Type B pancreatic cell (in vitro differentiated cells): ENCODE results near the gene C6orf141. TPM values are rescaled to one million over a fixed set of nuclear protein-coding genes. Genes with fewer than 3 reads are reported as not detected.

Experiments
- DNase-seq: peaks from one replicate; pipeline ENCODE4 v3.0.0; 2021; ENCODE audit warnings: mixed read lengths; ENCODE audit not compliant: unreplicated experiment; ENCODE audit errors: extremely low spot score
- H3K27ac Mint-ChIP-seq: 2 replicates; pipeline ENCODE4 v1.8.0; 2021; ENCODE audit warnings: mild to moderate bottlenecking, mixed read lengths
- H3K27me3 Mint-ChIP-seq: 2 replicates; pipeline ENCODE4 v1.8.0; 2021; ENCODE audit warnings: mixed read lengths
- H3K36me3 Mint-ChIP-seq: 2 replicates; pipeline ENCODE4 v1.8.0; 2021; ENCODE audit warnings: mixed read lengths
- H3K4me1 Mint-ChIP-seq: one replicate; pipeline ENCODE4 v1.8.0; 2021; ENCODE audit warnings: mixed read lengths; ENCODE audit not compliant: unreplicated experiment
- H3K4me3 Mint-ChIP-seq: 2 replicates; pipeline ENCODE4 v1.8.0; 2021; ENCODE audit warnings: mild to moderate bottlenecking, mixed read lengths
- H3K9me3 Mint-ChIP-seq: 2 replicates; pipeline ENCODE4 v1.8.0; 2021; ENCODE audit warnings: mixed read lengths
- long read RNA-seq: library from polyadenylated mRNA; unstranded; transcript quantifications from one replicate; pipeline ENCODE4 v2.0.0, GENCODE V29; 2020
- total RNA-seq: library from RNA; stranded (reverse); gene quantifications from 2 replicates; pipeline ENCODE4 v1.2.1, GENCODE V29; 2021; ENCODE audit warnings: low replicate concordance
- TF ChIP-seq, protein P1 (sequence below): fragments of 200-600 bp; sonication (generic); conservative IDR thresholded peaks from 2 replicates; pipeline ENCODE4 v1.5.0; 2021; ENCODE audit warnings: antibody characterized with exemption, mild to moderate bottlenecking

The C6orf141 gene
- 9.5 and 19.2 TPM in 2 replicates for total RNA-seq
- long read RNA-seq, partial matches to known transcripts, result 3 of 12 reads
- long read RNA-seq, other reads (novel, unspliced or antisense), result 8 of 12 reads

GRCh38 chr6:49550492-49551077 lies at the start of gene C6orf141:
TSS of gene C6orf141 (plus strand) at chr6:49550668. CDS start at chr6:49550793, 125 bp downstream.
- DNase-seq, result peak; percentile 70
- H3K4me3 Mint-ChIP-seq, result peak within 1 kb of the TSS; percentile 90
- TF ChIP-seq, protein P1, sequence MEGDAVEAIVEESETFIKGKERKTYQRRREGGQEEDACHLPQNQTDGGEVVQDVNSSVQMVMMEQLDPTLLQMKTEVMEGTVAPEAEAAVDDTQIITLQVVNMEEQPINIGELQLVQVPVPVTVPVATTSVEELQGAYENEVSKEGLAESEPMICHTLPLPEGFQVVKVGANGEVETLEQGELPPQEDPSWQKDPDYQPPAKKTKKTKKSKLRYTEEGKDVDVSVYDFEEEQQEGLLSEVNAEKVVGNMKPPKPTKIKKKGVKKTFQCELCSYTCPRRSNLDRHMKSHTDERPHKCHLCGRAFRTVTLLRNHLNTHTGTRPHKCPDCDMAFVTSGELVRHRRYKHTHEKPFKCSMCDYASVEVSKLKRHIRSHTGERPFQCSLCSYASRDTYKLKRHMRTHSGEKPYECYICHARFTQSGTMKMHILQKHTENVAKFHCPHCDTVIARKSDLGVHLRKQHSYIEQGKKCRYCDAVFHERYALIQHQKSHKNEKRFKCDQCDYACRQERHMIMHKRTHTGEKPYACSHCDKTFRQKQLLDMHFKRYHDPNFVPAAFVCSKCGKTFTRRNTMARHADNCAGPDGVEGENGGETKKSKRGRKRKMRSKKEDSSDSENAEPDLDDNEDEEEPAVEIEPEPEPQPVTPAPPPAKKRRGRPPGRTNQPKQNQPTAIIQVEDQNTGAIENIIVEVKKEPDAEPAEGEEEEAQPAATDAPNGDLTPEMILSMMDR, result no peak
- H3K27me3 Mint-ChIP-seq, result peaks cover 38% of the 10 kb centered on the region
- H3K4me1 Mint-ChIP-seq, result peaks cover 17% of the 10 kb centered on the region
- peak within 1 kb of the TSS; percentile 79 for H3K27ac Mint-ChIP-seq
- no peaks in the 10 kb centered on the region for H3K9me3 Mint-ChIP-seq
- no peaks in the 10 kb centered on the region for H3K36me3 Mint-ChIP-seq

DNA sequence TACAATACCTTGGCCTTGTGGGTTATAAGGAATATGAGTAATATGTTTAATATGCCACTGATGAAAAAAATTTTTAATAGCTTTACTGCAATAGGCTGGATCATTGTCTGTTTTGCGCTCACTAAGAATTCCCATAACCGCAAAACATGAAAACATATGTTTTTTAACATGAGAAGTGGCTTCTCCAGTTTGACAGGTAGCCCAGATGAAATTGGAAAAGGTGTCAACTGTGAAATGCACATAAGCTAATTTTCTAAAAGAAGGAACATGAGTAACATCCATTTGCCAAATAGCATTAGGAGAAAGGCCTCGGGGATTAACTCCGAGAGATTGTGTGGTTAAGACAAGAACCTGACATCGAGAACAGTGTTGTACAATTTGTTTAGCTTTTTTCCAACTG lies 45.8 kb upstream of the C6orf141 start:
- H3K4me3 Mint-ChIP-seq, result no peak overlapping the region
- H3K27ac Mint-ChIP-seq, result no peak overlapping the region
- peaks cover 4% of the 10 kb centered on the region for H3K9me3 Mint-ChIP-seq
- TF ChIP-seq, protein P1, result no peak
- peaks cover 5% of the 10 kb centered on the region for H3K36me3 Mint-ChIP-seq
- no peaks in the 10 kb centered on the region for H3K27me3 Mint-ChIP-seq
- peaks cover 13% of the 10 kb centered on the region for H3K4me1 Mint-ChIP-seq
- no peak for DNase-seq

- TF ChIP-seq, protein P1, result no peak
- Mint-ChIP-seq H3K9me3 (peaks cover 4% of the 10 kb centered on the region), H3K36me3 (peaks cover 5% of the 10 kb centered on the region), H3K27ac (peak overlapping the region; percentile 65), H3K27me3 (no peaks in the 10 kb centered on the region), H3K4me3 (peak overlapping the region; percentile 18), H3K4me1 (peaks cover 13% of the 10 kb centered on the region)
- no peak for DNase-seq
These were observed 43.8 kb upstream of the C6orf141 start for GRCh38 chr6:49506569-49507111.

DNA sequence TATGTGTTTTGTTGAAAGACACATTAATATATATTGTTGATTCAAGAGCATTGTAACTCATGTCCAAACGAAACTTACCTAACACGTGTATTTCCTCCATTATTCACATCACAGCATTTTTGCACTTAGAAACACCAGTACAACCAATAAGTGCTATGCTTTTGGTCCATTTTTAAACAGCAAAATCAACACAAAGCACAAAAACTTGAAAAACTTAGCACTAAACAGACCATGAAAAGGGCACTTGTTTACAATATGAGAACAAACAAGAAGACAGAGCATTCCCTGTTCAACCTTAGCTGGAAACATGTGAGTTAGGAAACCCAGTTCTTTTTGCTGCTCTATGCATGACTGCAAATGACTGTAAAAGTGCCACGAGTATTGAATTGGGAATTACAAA lies 41.1 kb upstream of the C6orf141 start:
- TF ChIP-seq, protein P1, result no peak
- H3K36me3 Mint-ChIP-seq, result peaks cover 5% of the 10 kb centered on the region
- no peak for DNase-seq
- H3K27me3 Mint-ChIP-seq, result no peaks in the 10 kb centered on the region
- H3K4me3 Mint-ChIP-seq, result no peak overlapping the region
- peaks cover 13% of the 10 kb centered on the region for H3K4me1 Mint-ChIP-seq
- H3K27ac Mint-ChIP-seq, result no peak overlapping the region
- H3K9me3 Mint-ChIP-seq, result peaks cover 4% of the 10 kb centered on the region

DNA sequence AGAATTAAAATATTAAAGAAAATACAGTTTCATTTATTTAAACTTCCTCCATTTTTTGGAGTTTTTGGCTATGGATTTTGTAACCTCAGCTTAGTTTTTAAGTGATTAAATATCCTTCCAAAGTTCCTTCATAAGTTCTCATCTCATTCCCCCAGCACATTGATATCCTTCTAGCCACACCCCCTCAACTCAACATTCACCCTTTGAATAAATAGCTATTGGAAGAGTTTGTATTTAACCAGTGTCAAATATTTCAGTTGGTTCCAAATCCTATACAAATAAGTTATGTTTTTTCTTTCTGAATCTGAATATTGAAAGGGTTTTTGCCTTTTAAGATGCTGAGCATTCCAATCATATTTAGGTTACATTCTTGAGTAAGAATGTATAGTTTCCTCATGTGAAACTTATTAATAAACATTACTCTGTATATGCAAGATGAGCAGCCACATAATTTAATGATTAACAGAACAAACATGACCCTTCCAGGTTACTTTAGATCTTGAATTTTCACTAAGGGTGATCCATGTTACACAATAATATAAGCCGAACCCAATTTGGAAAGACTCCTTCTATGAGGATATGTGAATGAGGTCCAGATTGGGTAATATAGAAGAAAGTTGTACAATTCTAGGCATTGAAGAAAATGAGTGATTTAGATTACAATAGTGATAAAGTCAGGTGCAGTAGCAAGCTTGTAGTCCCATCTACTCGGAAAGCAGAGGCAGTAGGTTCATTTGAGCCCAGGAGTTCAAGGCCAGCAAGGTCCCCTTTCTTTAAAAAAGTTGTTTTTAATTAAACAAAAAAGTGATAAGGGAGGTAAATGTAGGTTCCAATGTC lies 37.1 kb upstream of the C6orf141 start:
- H3K27ac Mint-ChIP-seq, result no peak overlapping the region
- H3K9me3 Mint-ChIP-seq, result no peaks in the 10 kb centered on the region
- TF ChIP-seq, protein P1, result no peak
- H3K4me1 Mint-ChIP-seq, result no peaks in the 10 kb centered on the region
- H3K36me3 Mint-ChIP-seq, result no peaks in the 10 kb centered on the region
- DNase-seq, result no peak
- H3K27me3 Mint-ChIP-seq, result no peaks in the 10 kb centered on the region
- no peak overlapping the region for H3K4me3 Mint-ChIP-seq
